Kidney glomerular epithelial cell (primary cell): ENCODE results near the gene ZNF582.
"Not testable (repeated sequence)": the region's sequence is repeated elsewhere in the genome, so short reads cannot be mapped to it uniquely, and the experiment has no call there.

ENCODE experiments used
- DNase-seq: peaks from one replicate; lab custom pipeline; 2025; lab: John Stamatoyannopoulos, UW

ZNF582 gene

GRCh38 chr19:56351208-56351607 lies 42.1 kb downstream of the ZNF582 start:
- DNase-seq, result no peak

- peak; percentile 34 for DNase-seq
These were observed 42.8 kb downstream of the ZNF582 start for GRCh38 chr19:56350416-56351045.

GRCh38 chr19:56348289-56348877 lies 45.0 kb downstream of the ZNF582 start:
- DNase-seq, result no peak

- DNase-seq, result no peak
These were observed 46.1 kb downstream of the ZNF582 start for GRCh38 chr19:56347163-56347778.

DNA sequence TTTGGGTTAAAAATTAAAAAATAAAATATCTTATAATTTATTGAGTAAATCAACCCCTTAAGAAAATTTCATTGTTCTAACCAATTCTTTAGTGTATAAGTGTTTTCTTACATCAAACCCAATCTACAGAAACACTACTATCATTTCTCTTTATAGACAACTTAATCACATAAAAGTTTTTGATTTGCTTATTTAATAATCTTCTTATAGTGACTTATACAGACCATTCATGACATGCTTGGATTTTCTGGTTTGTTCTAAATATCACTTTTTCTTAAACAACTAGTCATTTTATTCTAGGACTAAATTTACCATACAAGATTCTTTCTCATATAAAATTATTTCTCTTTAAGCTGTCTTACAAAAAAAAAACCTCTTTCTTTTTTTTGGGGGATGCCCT lies 51.4 kb downstream of the ZNF582 start:
- no peak for DNase-seq

- DNase-seq, result not testable (repeated sequence)
These were observed 54.3 kb downstream of the ZNF582 start for GRCh38 chr19:56339031-56339430.

GRCh38 chr19:56337077-56337476 lies 56.3 kb downstream of the ZNF582 start:
- not testable (repeated sequence) for DNase-seq

DNA sequence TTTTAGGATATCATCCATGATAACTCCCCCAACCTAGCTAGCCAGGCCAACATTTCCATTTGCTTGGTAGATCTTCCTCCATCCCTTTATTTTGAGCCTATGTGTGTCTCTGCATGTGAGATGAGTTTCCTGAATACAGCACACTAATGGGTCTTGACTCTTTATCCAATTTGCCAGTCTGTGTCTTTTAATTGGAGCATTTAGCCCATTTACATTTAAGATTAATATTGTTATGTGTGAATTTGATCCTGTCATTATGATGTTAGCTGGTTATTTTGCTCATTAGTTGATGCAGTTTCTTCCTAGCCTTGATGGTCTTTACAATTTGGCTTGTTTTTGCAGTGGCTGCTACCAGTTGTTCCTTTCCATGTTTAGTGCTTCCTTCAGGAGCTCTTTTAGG lies 58.0 kb downstream of the ZNF582 start:
- DNase-seq, result not testable (repeated sequence)

DNA sequence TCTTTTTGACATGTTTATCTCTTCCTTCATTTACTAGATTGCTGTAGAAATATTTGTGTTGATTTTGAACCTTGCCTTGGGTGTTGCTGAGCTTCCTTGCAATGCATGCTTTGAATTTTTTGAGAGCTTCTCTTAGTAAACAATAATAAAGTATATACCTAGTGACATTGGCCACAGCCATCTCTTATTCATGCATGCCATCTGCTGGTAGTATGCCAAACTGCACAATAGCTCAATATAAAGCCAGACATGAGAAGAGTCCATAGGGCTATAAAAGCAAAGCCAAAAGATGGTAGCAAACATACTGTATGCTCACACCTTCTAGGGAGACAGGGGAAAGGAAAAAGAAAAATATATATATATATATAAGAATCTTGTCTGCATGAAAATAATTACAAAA lies 59.8 kb downstream of the ZNF582 start:
- peak; percentile 29 for DNase-seq
